Right lobe of liver (tissue), 4 donors: ENCODE data around the gene ADGRV1.

Source experiments
- POLR2A ChIP-seq: fragments of 450-650 bp; IDR thresholded peaks from one replicate; pipeline ENCODE4 v1.6.1; 2017; ENCODE audit warnings: antibody characterized with exemption, mild to moderate bottlenecking
- TF ChIP-seq, protein P1 (sequence below), 4 donors: fragments of 200-600 bp in 3 of 4; fragments of 450-650 bp in 1 of 4; IDR thresholded peaks; one replicate each; pipeline versions ENCODE4 v1.5.1 to v1.8.0; 2016 to 2022; ENCODE audit warnings: antibody characterized with exemption in 4 of 4, mild to moderate bottlenecking in 2 of 4
- donor health status: DM: no; HTN: no; CAD: no.
- donor health status: DM: no; HTN: no; CAD: no.
- donor health status: DM: no; HTN: yes; CAD: no.

DNA sequence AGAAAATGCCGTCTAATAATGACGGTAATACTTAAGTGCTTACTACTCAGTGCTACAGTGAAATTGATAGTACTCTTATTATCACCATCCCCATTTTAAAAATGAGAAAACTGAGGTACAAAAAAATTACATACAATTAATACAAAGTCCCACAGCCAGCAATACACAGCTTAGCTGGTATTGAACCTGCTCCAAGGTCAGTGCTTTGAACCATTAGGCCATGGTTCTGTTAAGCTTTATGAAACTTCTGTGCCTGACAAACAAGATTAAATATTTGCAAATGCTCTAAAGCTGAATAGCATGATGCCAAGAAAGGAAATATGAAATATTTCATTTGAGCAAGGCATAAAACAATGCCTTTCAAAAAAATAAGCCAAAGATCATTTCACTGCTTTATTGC lies 467.4 kb downstream of the ADGRV1 start:
- no peak for TF ChIP-seq POLR2A
- TF ChIP-seq, protein P1, sequence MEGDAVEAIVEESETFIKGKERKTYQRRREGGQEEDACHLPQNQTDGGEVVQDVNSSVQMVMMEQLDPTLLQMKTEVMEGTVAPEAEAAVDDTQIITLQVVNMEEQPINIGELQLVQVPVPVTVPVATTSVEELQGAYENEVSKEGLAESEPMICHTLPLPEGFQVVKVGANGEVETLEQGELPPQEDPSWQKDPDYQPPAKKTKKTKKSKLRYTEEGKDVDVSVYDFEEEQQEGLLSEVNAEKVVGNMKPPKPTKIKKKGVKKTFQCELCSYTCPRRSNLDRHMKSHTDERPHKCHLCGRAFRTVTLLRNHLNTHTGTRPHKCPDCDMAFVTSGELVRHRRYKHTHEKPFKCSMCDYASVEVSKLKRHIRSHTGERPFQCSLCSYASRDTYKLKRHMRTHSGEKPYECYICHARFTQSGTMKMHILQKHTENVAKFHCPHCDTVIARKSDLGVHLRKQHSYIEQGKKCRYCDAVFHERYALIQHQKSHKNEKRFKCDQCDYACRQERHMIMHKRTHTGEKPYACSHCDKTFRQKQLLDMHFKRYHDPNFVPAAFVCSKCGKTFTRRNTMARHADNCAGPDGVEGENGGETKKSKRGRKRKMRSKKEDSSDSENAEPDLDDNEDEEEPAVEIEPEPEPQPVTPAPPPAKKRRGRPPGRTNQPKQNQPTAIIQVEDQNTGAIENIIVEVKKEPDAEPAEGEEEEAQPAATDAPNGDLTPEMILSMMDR (IDR thresholded peaks at IDR 0.05): no peak
